Limb (tissue), 2 donors: ENCODE results near the gene SLC10A4.
"Not testable (repeated sequence)": the region's sequence is repeated elsewhere in the genome, so short reads cannot be mapped to it uniquely, and the experiment has no call there.

Experiments
- DNase-seq, 2 donors: peaks; one replicate each; pipeline ENCODE4 v3.0.0-alpha.2; 2016; ENCODE audit errors: extremely low spot score in 2 of 2

Gene SLC10A4, protein sequence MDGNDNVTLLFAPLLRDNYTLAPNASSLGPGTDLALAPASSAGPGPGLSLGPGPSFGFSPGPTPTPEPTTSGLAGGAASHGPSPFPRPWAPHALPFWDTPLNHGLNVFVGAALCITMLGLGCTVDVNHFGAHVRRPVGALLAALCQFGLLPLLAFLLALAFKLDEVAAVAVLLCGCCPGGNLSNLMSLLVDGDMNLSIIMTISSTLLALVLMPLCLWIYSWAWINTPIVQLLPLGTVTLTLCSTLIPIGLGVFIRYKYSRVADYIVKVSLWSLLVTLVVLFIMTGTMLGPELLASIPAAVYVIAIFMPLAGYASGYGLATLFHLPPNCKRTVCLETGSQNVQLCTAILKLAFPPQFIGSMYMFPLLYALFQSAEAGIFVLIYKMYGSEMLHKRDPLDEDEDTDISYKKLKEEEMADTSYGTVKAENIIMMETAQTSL

DNA sequence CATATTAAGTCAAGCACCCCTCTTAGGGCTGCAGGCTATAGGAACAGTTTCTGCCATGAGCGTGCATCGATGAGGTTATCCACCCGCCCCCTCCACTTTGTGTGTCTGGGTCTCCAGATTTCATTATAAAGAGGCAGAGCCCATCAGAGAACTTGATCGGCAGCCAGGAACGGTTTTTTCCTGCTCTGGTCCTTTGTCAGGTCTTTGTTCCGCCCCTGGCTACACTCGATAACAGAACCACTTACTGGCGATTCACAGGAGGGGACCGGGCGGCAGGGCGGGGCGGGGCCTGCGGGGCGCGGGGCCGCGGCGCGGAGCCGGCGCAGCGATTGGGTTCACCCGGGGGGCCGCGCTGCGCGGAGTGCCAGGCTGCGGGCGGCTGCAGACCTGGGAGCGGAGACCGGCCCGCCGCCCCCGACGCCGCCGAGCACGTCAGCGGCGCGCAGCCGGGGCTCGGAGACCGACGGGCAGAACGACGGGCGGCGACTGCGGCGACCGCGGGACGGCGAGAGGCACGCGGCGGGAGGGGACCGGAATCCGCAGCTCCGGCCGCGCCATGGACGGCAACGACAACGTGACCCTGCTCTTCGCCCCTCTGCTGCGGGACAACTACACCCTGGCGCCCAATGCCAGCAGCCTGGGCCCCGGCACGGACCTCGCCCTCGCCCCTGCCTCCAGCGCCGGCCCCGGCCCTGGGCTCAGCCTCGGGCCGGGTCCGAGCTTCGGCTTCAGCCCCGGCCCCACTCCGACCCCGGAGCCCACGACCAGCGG is at the start of gene SLC10A4:
Gene SLC10A4, plus strand, starts transcription at position 338 of the 771 bp plus-strand sequence. Its CDS starts 219 bp downstream, at position 557.
- DNase-seq = peak in 1 of 2 donors; percentile 67

DNA sequence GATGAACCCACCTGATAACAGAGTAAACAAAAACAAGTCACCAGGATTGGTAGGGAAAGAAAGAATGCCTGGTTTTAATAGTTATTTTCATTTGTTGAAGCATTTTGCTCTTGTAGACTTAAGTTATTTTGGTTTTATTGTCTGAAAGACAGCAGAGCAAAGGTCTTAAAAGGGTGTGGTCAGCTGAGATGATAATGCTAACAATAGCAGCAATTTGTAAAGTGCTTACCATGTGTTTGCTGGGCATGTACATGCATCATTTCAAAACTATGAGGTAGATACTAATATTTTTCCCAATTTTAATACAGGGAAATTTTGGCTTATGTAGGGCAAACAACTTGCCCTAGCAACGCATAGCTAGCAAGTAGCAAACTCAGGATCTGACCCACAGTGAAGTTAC is 46.8 kb upstream of the SLC10A4 start:
- DNase-seq = no peak

DNA sequence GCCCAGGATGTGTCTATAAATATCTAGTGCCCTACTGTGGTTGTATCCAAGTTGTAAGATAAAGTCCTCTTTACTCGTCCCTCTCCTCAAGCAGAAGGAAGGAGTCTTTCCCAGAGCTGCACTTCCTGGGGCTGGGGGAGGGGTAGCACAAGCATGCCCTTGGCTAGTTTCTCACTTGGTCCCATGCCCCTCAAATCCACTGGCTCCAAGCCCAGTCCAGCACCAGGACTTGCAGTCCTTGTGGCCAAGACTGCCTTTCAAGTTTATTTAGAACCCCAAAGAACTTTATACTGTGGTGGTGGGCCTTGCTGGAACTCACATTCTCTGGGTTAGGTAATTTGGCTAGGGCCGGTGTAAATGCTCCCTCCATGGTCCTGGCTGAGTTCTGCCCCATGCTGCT is 43.2 kb upstream of the SLC10A4 start:
- no peak for DNase-seq

DNA sequence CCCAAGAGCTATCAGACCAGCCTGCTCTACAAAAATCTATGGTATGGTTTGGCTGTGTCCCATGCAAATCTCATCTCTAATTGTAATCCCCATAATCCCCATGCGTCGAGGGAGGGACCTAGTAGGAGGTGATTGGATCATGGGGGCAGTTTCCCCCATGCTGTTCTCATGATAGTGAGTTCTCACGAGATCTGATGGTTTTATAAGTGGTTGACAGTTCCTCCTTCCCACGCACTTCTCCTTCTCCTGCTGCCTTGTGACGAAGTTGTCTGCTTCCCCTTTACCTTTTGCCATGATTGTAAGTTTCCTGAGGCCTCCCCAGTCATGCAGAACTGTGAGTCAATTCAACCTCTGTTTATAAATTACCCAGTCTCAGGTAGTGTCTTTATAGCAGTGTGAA is 42.2 kb upstream of the SLC10A4 start:
- not testable (repeated sequence) for DNase-seq

DNA sequence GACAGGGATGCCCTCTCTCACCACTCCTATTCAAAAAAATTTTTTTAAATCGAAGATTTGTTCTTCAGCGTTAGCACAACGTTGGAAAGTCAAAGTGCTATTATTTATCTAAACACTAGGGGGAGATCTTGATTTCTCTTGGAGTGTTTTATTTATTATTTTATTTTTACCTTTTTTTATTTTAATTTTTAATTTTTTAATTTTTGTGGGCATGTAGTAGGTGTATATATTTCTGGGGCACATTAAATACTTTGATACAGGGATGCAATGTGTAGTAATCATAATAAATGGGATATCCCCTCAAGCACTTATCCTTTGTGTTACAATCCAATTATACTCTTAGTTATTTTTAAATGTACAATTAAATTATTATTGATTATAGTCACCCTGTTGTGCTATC is 37.4 kb upstream of the SLC10A4 start:
- DNase-seq = peak in 1 of 2 donors; percentile 12

DNA sequence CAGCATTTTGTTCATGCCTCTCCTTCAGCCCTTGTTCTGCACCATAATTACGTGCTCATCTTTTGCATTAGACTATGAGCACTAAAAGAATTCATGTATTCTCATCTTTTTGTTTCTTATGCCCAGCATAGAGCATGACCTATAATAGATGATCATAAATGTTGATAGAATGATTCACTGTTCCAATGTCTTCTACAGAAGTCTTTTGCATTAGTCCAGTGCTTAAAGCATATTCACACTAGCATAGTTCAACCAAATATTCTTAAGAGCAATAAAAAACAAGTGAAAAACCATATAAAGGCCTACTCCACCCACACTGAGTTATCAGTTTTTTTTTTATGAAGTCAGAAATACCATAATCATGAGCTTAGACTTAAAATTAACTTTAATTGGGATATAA is 36.5 kb upstream of the SLC10A4 start:
- DNase-seq = no peak

DNA sequence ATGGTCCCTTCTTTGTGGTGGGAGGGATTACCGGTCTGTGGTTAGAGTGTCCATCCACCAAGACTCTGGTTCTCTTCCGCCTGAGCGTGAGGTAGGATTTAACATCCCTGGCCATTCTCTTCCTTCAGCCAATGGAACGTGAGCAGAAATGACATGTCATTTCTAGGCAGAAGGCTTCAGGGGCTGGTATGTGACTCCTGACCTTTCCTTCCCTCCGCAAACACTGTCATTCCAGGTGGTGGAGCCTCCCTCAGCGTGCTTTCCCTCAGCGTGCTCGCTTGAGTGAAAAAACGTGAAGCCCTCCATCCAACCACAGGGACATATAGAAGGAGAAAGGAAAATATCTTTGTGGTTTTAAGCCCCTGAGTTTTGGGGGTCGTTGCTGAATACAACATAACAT is 34.0 kb upstream of the SLC10A4 start:
- DNase-seq = no peak

DNA sequence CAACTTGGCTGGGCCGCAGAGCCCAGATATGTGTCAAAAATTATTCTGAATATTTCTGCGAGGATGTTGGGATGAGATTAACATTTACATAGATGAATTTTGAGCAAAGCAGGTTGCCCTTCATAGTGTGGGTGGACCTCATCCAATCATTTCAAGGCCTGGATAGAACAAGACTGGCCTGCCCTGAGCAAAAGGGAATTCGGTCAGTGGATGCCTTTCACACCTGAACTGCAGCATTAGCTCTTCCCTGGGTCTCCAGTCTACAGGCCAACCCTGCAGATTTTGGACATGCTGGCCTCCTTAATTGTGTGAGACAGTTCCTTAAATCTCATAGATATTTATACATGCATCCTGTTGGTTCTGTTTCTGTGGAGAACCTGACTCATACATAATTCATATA is 32.4 kb upstream of the SLC10A4 start:
- DNase-seq = no peak

DNA sequence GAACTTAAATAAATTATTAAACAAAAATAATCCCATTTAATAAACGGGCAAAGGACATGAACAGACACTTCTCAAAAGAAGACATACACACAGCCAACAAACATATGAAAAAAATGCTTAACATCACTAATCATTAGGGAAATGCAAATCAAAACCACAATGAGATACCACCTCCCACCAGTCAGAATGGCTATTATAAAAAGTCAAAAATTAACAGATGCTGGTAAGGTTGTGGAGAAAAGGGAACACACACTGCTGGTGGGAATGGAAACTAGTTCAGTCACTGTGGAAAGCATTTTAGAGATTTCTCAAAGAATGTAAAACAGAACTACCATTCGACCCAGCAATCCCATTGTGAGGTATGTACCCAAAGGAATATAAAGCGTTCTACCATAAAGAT is 31.5 kb upstream of the SLC10A4 start:
- DNase-seq = not testable (repeated sequence)

DNA sequence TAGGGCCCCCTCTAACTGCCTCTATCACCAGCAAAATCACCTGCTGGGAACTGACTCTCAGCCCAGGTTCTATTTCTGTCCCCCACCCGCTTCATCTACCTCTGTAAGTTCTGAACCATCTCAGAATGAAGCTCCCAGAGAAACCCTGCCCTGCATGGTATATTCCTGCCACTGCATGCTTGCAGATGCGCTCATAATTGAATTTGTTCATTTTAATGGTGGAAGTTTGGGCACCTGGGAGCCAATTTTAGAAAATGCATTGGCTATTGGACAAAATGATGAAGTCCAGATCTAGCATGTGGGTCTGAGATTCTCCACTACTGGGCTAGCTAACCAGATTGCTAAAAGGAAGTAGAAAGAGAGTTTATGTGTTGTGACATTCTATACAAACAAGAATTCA is 28.6 kb upstream of the SLC10A4 start:
- DNase-seq = no peak

DNA sequence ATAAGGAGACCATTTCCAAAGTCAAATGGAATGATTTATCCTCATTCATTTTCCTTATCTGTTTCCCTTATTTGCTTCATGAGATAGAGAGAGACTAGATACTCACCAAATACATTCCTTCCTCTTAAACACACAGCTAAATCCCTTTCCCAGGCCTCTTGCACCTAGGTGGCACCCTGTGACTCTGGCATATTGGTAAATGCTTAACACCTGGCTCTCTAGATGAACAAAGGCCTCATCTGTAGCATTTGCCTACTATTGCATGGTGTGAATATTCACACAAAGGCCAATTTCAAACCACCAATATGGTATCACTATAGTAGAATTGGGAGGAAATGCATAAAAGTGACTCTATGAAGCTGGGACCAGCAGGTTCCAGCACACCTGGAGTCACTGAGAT is 22.1 kb upstream of the SLC10A4 start:
- no peak for DNase-seq

DNA sequence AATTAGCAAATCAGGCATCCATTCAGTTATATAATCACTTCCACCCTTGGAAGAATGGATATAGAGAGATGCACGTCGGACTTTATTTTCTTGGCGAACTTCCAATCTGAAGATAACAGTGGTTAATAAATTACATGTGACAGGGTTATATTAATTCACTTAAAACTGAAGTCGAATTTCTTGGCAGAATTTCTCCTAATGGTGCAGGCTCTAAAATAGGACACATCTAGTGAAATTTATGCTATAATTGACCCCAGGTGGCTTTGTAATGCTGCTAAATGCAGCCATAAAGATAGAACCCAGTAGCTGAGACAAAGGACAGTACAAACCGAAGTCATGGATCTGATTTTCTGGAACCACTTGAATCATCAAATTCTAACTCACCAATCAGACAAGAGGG is 20.8 kb upstream of the SLC10A4 start:
- no peak for DNase-seq

DNA sequence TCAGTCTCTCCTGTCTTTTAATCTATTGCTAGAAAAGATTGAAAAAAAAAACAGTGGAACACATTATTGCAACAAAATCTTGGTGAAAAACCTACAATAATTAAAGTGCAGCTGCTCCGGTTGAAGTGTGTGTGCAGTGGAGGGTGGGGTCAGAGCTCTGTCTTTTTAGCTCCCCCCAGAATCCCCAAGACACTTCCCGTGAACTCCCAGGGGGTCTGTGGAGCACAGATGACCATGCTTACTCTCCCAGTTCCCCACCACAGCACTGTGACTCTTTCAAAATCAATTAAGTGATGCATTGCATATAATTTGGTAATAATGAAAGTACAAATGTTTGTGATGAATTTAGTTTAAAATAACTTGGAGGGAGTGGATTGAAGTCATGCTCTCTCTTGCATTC is 15.7 kb upstream of the SLC10A4 start:
- no peak for DNase-seq

DNA sequence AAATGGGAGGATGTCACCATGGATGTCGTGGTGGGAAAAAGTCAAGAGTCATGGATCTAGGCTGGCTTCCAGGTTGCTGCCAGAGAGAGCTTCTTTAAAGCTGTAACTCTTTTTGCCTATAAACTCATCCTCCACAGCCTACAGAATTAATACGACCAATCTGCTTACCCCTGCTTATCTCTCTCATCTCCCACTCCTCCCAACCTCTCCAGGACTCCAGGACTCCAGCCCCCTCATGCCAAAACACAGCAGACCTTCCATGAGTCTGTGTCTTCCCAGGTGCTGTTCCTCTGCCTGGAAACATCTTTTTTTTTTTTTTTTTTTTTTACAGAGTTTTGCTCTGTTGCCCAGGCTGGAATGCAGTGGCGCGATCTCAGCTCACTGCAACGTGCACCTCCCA is 15.3 kb upstream of the SLC10A4 start:
- no peak for DNase-seq

DNA sequence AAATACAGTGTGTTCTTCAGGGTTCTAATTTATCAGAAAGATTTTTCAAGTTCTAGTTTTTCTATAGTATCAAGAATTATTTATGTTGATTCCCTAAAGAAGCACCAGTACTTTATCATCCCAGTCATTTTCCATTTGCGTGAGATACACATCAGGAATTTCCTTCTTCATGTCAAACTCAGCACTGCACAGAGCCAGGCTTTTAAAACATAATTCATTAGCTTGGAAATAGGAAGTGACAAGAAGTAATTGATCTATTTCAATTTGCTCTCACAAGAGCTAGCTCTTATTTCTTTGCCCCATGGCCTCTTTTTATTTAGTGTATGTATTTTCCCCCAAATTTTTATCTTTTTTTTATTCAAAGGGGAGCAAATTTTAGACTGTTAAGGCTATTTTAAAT is 13.0 kb upstream of the SLC10A4 start:
- no peak for DNase-seq

DNA sequence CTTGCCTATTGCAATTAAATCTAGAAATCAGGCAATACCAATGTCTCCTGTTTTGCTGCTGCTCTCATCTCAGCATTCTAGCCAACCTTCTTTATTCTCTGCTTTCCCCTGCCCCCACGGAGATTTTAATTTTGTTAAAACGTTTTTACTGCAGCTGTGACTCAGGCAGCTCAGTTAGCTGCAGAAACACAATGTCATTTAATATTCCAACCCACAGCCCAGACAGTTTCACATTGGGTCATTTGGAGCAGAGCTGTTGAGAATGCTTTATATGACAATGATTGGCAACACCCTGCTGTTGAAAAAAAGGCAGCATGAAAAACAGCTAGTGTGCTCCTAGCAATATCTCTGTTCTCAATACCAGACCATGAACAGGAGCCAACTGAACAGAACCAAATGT is 12.6 kb upstream of the SLC10A4 start:
- DNase-seq = no peak

DNA sequence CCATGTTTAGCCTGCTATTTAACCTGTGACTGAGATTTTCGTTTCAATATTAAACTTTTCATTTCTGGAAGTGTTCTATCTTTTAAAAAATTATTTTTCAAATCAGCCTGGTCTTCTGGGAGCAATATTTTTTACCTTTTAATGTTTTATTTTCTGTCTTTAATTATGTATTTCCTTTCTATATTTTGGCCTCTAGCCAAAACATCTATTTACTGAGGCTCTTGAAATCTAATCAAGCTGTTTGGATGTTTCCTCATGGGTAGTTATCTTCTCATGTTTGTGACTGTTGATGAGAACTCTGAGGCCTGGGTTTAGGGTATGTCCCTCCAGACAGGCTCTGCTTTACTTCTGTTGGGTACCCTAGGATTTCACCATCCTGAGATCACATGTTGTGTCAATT is 10.3 kb upstream of the SLC10A4 start:
- no peak for DNase-seq

DNA sequence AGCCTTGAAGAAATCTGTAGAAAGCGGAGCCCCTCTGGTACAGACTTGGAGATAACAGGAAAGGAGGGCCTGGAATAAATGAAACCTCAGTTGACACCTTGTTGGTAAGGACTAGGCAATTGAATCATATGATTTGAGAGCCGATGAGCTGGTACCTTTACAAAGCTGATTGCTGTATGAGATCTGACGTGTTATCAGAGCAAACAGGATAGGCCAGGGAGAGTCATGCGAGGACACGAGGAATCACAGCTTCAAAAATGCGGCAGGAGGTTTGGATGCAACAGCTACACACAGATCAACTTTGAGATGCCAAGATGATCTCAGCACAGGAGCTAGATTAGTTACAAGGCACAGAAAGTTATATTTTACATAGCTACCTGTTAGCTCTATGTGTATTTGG is 7.4 kb upstream of the SLC10A4 start:
- DNase-seq = no peak

DNA sequence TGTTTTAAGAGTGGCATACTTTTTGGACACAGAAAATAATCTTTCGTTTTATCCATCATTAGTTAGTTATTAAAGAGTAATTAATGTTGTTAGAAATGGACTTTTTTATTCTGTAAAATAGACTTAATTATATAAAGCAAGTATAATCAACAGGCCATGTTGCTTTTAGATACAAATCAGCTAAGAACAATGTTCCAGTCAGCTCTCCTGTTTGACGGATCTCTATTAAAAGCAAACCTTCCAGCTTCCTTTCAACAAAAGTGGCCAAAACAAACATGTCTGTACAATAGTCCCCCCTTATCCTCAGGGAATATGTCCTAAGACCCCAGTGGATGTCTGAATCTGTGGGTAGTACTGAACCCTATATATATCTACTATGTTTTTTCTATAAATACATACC is 4.9 kb upstream of the SLC10A4 start:
- DNase-seq = no peak

DNA sequence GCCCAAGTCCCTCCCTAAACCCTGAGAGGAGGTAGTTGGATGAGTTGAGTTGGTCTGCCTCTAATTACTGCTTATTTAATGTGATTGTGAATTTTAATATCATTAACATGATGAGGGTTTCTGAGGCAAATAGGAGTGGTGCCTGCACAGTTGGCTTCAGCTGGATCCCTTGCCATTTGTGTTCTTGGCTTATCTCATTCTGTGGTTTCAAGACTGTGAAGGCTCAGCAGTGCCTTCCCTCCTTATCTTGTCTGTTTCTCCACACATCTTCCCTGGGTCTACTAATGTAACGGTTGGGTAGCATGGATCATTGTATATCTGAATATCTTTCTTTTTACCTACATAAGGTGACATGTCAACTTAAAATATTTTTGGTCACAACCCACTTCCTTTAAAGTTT is 1.6 kb upstream of the SLC10A4 start:
- DNase-seq = no peak

DNA sequence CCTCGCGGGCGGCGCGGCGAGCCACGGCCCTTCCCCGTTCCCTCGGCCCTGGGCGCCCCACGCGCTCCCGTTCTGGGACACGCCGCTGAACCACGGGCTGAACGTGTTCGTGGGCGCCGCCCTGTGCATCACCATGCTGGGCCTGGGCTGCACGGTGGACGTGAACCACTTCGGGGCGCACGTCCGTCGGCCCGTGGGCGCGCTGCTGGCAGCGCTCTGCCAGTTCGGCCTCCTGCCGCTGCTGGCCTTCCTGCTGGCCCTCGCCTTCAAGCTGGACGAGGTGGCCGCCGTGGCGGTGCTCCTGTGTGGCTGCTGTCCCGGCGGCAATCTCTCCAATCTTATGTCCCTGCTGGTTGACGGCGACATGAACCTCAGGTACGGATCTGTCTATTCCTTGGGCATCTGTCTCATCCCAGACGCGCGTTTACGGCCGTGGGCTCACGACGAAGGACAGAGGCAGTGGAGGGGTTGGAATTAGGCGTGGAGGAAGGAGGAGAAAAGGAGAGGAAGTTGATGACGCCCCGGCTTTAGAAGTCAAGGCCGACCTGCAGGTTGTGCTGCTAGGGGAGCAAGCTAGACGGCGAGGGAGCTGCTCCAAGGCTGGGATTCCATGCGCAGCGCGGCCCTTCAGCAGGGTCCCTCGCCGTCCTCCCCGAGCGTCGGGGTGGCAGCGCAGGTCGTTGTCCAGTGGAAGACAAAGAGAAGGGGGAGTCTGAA is 792 bp downstream of the SLC10A4 start:
- DNase-seq = peak in 1 of 2 donors; percentile 43

DNA sequence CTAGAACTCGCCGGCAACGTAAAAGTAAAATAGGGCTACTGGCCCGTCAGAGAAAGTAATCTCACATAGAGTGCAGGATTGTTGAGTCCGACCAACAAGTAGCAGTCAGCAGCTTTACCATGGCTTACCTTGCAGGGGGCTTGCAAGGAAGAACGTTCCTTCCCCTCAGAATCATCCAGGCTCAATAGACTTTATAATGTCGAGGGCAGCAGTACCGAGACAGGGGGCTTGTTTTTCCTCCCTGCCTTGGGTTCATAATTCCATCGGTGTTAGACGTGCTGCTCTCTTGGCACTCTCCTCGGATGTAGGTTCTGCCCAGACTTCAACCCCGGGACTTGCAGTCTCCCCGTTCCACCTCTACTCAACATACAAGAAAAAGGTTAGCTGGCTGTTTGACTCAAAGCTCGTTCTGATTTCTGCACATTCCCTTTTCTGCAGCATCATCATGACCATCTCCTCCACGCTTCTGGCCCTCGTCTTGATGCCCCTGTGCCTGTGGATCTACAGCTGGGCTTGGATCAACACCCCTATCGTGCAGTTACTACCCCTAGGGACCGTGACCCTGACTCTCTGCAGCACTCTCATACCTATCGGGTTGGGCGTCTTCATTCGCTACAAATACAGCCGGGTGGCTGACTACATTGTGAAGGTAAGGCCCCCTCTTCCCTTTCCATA is 1.5 kb downstream of the SLC10A4 start:
- no peak for DNase-seq
